NT2/D1 (cell line): ENCODE results near the gene ANXA4.
"Not testable (repeated sequence)": the region's sequence is repeated elsewhere in the genome, so short reads cannot be mapped to it uniquely, and the experiment has no call there.

ENCODE experiments used
- DNase-seq: peaks from one replicate; pipeline ENCODE4 v3.0.0-alpha.2; 2011; ENCODE audit warnings: low read depth, low spot score
- H3K27me3 ChIP-seq: 2 replicates; pipeline ENCODE4 v1.6.0; 2011; ENCODE audit warnings: mild to moderate bottlenecking; ENCODE audit not compliant: insufficient read length, insufficient read depth
- H3K36me3 ChIP-seq: 2 replicates; pipeline ENCODE4 v1.6.1; 2011; ENCODE audit warnings: mild to moderate bottlenecking, low read length, mixed read lengths; ENCODE audit not compliant: insufficient read depth, insufficient read length
- H3K4me1 ChIP-seq: 2 replicates; pipeline ENCODE4 v1.5.1; 2011; ENCODE audit not compliant: insufficient read depth, insufficient read length
- H3K4me3 ChIP-seq: 2 replicates; pipeline ENCODE4 v1.5.1; 2011; ENCODE audit warnings: low read depth; ENCODE audit not compliant: insufficient read length
- H3K9ac ChIP-seq: 2 replicates; pipeline ENCODE4 v1.6.0; 2011; ENCODE audit warnings: low read depth; ENCODE audit not compliant: insufficient read length
- H3K9me3 ChIP-seq: 2 replicates; pipeline ENCODE4 v1.5.1; 2011; ENCODE audit warnings: mild to moderate bottlenecking, low read length; ENCODE audit not compliant: insufficient read depth
- SUZ12 ChIP-seq: IDR thresholded peaks from 2 replicates; pipeline ENCODE4 v1.6.1; 2011; ENCODE audit not compliant: insufficient read length, insufficient read depth; ENCODE audit errors: extremely low read depth
- YY1 ChIP-seq: IDR thresholded peaks from 2 replicates; pipeline ENCODE4 v1.6.1; 2011; ENCODE audit not compliant: insufficient read length, insufficient read depth
- ZNF274 ChIP-seq: IDR thresholded peaks from 2 replicates; pipeline ENCODE4 v1.6.1; 2011; ENCODE audit warnings: mild to moderate bottlenecking, low read depth, low read length

ANXA4 gene

GRCh38 chr2:69734854-69735544 is 6.9 kb upstream of the ANXA4 start:
- DNase-seq: no peak
- Histone ChIP-seq H3K4me3 (no peak overlapping the region), H3K9me3 (no peaks in the 10 kb centered on the region), H3K9ac (no peak overlapping the region), H3K4me1 (no peaks in the 10 kb centered on the region), H3K27me3 (no peaks in the 10 kb centered on the region), H3K36me3 (no peaks in the 10 kb centered on the region)
- TF ChIP-seq ZNF274 (no peak), YY1 (no peak), SUZ12 (no peak)

GRCh38 chr2:69735686-69736085 is 6.2 kb upstream of the ANXA4 start:
- H3K9ac ChIP-seq: no peak overlapping the region
- H3K9me3 ChIP-seq: no peaks in the 10 kb centered on the region
- no peaks in the 10 kb centered on the region for H3K4me1 ChIP-seq
- no peak for DNase-seq
- TF ChIP-seq SUZ12 (no peak), YY1 (no peak), ZNF274 (no peak)
- no peak overlapping the region for H3K4me3 ChIP-seq
- no peaks in the 10 kb centered on the region for H3K27me3 ChIP-seq
- H3K36me3 ChIP-seq: no peaks in the 10 kb centered on the region

GRCh38 chr2:69738149-69738548 is 3.8 kb upstream of the ANXA4 start:
- H3K9ac ChIP-seq, H3K4me3 ChIP-seq, H3K36me3 ChIP-seq, DNase-seq, H3K4me1 ChIP-seq, H3K9me3 ChIP-seq: not testable (repeated sequence)
- H3K27me3 ChIP-seq: peaks cover 16% of the 10 kb centered on the region

- no peak overlapping the region for H3K4me3 ChIP-seq
- no peak for DNase-seq
- no peak overlapping the region for H3K9ac ChIP-seq
- peaks cover 1% of the 10 kb centered on the region for H3K4me1 ChIP-seq
- peaks cover 16% of the 10 kb centered on the region for H3K27me3 ChIP-seq
- TF ChIP-seq YY1 (no peak), ZNF274 (no peak)
- no peaks in the 10 kb centered on the region for H3K9me3 ChIP-seq
- no peaks in the 10 kb centered on the region for H3K36me3 ChIP-seq
These were observed 1.4 kb upstream of the ANXA4 start for GRCh38 chr2:69740502-69740951.

GRCh38 chr2:69741229-69741574 is 732 bp upstream of the ANXA4 start:
- peaks cover 16% of the 10 kb centered on the region for H3K27me3 ChIP-seq
- no peak for DNase-seq
- no peaks in the 10 kb centered on the region for H3K9me3 ChIP-seq
- H3K9ac ChIP-seq: peak overlapping the region; percentile 72
- H3K4me3 ChIP-seq: peak overlapping the region; percentile 61
- TF ChIP-seq YY1 (no peak), ZNF274 (no peak), SUZ12 (no peak)
- no peaks in the 10 kb centered on the region for H3K36me3 ChIP-seq
- H3K4me1 ChIP-seq: peaks cover 1% of the 10 kb centered on the region

GRCh38 chr2:69742322-69742952 is 503 bp downstream of the ANXA4 start:
- Histone ChIP-seq H3K9ac (peak overlapping the region; percentile 72), H3K4me1 (peaks cover 1% of the 10 kb centered on the region), H3K4me3 (peak overlapping the region; percentile 61), H3K27me3 (peaks cover 16% of the 10 kb centered on the region), H3K9me3 (no peaks in the 10 kb centered on the region), H3K36me3 (no peaks in the 10 kb centered on the region)
- TF ChIP-seq ZNF274: no peak
- TF ChIP-seq YY1: no peak
- no peak for TF ChIP-seq SUZ12
- no peak for DNase-seq

GRCh38 chr2:69743847-69744264 is 1.9 kb downstream of the ANXA4 start:
- no peak for DNase-seq
- no peak for TF ChIP-seq SUZ12
- no peak for TF ChIP-seq ZNF274
- no peak for TF ChIP-seq YY1
- Histone ChIP-seq H3K9ac (no peak overlapping the region), H3K9me3 (no peaks in the 10 kb centered on the region), H3K4me3 (no peak overlapping the region), H3K36me3 (no peaks in the 10 kb centered on the region), H3K4me1 (peaks cover 1% of the 10 kb centered on the region), H3K27me3 (peaks cover 16% of the 10 kb centered on the region)
